GM18867 (cell line): ENCODE measurements around the gene VSTM4.

Source experiments
- ATAC-seq: cut with Tn5 transposase; IDR thresholded peaks from one replicate; pipeline ENCODE4 v1.9.1; 2021; ENCODE audit warnings: mild to moderate bottlenecking, moderate library complexity; ENCODE audit not compliant: unreplicated experiment

The VSTM4 gene

GRCh38 chr10:49052069-49052468 is 63.3 kb downstream of the VSTM4 start:
- no peak for ATAC-seq

- no peak for ATAC-seq
Observed at GRCh38 chr10:49050906-49051305, 64.4 kb downstream of the VSTM4 start.

- no peak for ATAC-seq
Observed at GRCh38 chr10:49050366-49050765, 65.0 kb downstream of the VSTM4 start.

DNA sequence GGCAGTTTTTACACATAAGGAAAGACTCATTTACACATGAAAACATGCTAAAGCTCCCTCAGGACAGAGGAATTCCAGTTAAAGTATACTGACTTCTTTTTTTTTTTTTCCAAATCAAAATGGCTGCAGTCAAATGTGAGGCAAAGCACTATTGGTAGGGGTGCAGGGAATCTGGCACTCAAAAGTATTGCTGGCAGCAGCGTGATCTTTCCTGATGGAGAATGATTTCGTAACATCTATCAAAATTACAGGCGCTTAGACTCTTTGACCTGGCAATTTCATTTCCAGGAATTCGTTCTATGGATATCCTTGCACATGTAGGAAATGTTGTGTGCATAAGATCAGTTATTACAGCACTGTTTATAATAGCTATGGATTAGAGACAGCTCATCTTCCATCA is 65.7 kb downstream of the VSTM4 start:
- no peak for ATAC-seq

DNA sequence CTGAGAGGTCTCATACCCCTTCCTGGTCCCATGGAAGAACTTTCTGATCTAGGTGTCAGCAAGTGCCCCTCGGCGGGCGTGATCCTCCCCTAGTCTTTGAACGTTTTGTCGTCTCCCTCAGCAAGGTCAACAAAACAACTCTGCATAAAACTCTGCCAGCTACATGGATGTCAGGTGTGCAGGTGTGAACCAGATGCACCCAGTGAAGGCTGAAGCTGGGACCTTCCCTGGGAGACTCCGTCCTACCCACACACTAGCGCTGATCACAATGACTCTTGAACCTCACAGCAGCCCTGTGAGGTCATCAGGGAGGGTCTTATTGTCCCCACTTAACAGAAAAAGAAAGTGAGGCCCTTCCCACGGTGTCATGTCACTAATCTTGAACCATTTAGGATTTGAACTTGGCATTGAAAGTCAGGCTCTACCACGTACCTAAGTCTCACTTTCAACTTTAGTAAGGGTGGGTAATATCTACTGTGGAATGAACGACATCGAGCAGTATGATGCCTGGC is 68.1 kb downstream of the VSTM4 start:
- ATAC-seq, result no peak

- no peak for ATAC-seq
Observed at GRCh38 chr10:49044293-49045193, 70.8 kb downstream of the VSTM4 start.

GRCh38 chr10:49040601-49041000 is 74.7 kb downstream of the VSTM4 start:
- no peak for ATAC-seq

GRCh38 chr10:49039409-49039808 is 75.9 kb downstream of the VSTM4 start:
- ATAC-seq, result no peak

GRCh38 chr10:49038711-49039110 is 76.6 kb downstream of the VSTM4 start:
- no peak for ATAC-seq

GRCh38 chr10:49037187-49037586 is 78.1 kb downstream of the VSTM4 start:
- ATAC-seq, result no peak

- ATAC-seq, result no peak
Observed at GRCh38 chr10:49036638-49037037, 78.7 kb downstream of the VSTM4 start.

DNA sequence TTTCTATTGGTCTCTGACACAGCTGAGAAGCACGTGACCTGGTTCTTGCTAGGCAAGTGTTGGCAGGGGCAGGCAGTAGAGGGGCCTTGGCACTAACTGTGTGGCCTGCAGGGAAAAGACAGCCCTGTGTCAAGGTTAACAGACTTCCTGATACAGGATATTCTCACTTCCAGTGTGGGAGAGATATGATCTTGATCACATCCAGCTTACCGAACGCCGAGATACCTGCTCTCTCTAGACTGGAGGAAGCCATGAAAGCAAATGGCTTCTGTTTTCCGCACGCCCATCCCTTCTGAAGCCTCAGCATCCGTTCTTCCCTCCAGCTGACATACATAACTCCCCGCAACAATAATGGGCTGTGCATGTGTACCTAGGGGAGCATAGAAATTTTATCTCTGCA is 79.4 kb downstream of the VSTM4 start:
- ATAC-seq, result no peak

DNA sequence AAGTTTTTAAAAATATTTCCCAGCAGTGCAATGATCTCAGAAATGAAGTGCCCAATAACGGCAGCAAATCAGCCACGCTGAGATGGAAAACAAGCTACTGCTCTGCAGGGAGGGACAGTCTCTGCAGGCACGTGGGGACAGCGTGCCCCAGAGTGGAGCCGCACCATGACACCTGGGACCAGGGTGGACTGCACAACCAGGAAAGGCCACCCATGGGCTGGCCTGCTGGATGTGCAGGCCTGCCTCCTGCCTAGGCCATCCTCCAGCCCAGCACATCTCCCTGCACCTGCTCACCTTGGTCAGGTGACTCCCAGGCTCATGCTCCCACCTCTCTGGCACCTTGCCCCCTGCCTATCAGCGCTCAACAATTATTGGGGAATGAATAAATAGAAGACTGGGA is 80.4 kb downstream of the VSTM4 start:
- ATAC-seq, result no peak

- no peak for ATAC-seq
Observed at GRCh38 chr10:49033939-49034338, 81.4 kb downstream of the VSTM4 start.

GRCh38 chr10:49029666-49030065 is 85.7 kb downstream of the VSTM4 start:
- ATAC-seq, result no peak

- no peak for ATAC-seq
Observed at GRCh38 chr10:49028639-49029038, 86.7 kb downstream of the VSTM4 start.

- no peak for ATAC-seq
Observed at GRCh38 chr10:49025347-49025983, 89.9 kb downstream of the VSTM4 start.

GRCh38 chr10:49024484-49024883 is 90.8 kb downstream of the VSTM4 start:
- no peak for ATAC-seq

- no peak for ATAC-seq
Observed at GRCh38 chr10:49023752-49024151, 91.6 kb downstream of the VSTM4 start.

- ATAC-seq, result no peak
Observed at GRCh38 chr10:49023071-49023470, 92.3 kb downstream of the VSTM4 start.

- no peak for ATAC-seq
Observed at GRCh38 chr10:49021685-49022084, 93.6 kb downstream of the VSTM4 start.

DNA sequence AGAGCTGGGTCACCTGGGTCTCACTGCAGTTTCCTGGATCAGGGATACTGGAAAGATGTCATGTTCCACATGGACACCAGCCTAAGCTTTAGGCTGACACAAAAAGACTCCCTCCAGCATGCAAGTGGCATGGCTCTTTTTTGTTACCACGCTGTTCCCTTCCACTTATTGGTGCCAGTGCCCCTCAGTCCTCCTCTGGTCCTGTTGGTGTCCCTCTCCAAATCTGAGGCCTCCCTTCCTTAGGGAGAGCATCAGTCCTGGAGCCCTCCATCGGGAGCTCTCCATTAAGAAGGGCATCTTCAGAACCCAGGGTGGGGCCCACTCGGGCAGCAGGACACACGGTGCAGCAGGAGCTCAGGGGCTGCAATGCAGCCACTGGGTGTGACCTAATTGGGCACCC is 99.6 kb downstream of the VSTM4 start:
- no peak for ATAC-seq
